DMS 273 (cell line): ENCODE data around the gene PAEP.

Source experiments
- DNase-seq: peaks from one replicate; lab custom pipeline; 2025; ENCODE audit not compliant: unreplicated experiment; lab: John Stamatoyannopoulos, UW

PAEP gene

GRCh38 chr9:135591506-135592330, 30.2 kb downstream of the PAEP start:
- DNase-seq: no peak

GRCh38 chr9:135592331-135592590, 30.7 kb downstream of the PAEP start:
- DNase-seq: no peak

GRCh38 chr9:135592625-135593024, 31.1 kb downstream of the PAEP start:
- DNase-seq: no peak

- no peak for DNase-seq
Observed at GRCh38 chr9:135596211-135596610, 34.7 kb downstream of the PAEP start.

GRCh38 chr9:135600296-135600817, 38.8 kb downstream of the PAEP start:
- no peak for DNase-seq

- no peak for DNase-seq
Observed at GRCh38 chr9:135601988-135602387, 40.4 kb downstream of the PAEP start.

GRCh38 chr9:135602789-135603481, 41.4 kb downstream of the PAEP start:
- DNase-seq: peak; percentile 66

- DNase-seq: no peak
Observed at GRCh38 chr9:135604437-135605237, 43.1 kb downstream of the PAEP start.

- DNase-seq: no peak
Observed at GRCh38 chr9:135605238-135605781, 43.8 kb downstream of the PAEP start.

- no peak for DNase-seq
Observed at GRCh38 chr9:135606885-135607259, 45.3 kb downstream of the PAEP start.

- no peak for DNase-seq
Observed at GRCh38 chr9:135607401-135608293, 46.1 kb downstream of the PAEP start.

GRCh38 chr9:135608294-135608998, 46.9 kb downstream of the PAEP start:
- DNase-seq: no peak

- DNase-seq: no peak
Observed at GRCh38 chr9:135608999-135609317, 47.4 kb downstream of the PAEP start.

- no peak for DNase-seq
Observed at GRCh38 chr9:135609366-135609955, 47.9 kb downstream of the PAEP start.

GRCh38 chr9:135610290-135611141, 49.0 kb downstream of the PAEP start:
- no peak for DNase-seq

- DNase-seq: no peak
Observed at GRCh38 chr9:135611142-135611874, 49.8 kb downstream of the PAEP start.

- no peak for DNase-seq
Observed at GRCh38 chr9:135611875-135612209, 50.3 kb downstream of the PAEP start.

- DNase-seq: no peak
Observed at GRCh38 chr9:135612437-135612836, 50.9 kb downstream of the PAEP start.
